Endothelial cell of umbilical vein (primary cell): Measurements from ENCODE around the gene SLC39A12. TPM values are rescaled to one million over a fixed set of nuclear protein-coding genes. Genes with fewer than 3 reads are reported as not detected.

ENCODE experiments used
- BruUV-seq: library from RNA; stranded (reverse); fragments of 400-500 nt; replicated peaks from 2 replicates; lab custom pipeline; 2021; lab: Mats Ljungman, UMichigan
- CTCF ChIA-PET: fragments of 300-600, 350-600 bp; sonication (Branson Sonifier 250); formaldehyde crosslinking; loops from one replicate; lab custom pipeline; 2021; ENCODE audit warnings: antibody characterized with exemption, inconsistent platforms; lab: Charles Lee
- POLR2A ChIA-PET: fragments of 300-600, 350-600 bp; sonication (Branson Sonifier 250); formaldehyde crosslinking; loops from one replicate; lab custom pipeline; 2021; ENCODE audit warnings: antibody characterized with exemption, inconsistent platforms; lab: Charles Lee
- DNase-seq: peaks from one replicate; pipeline ENCODE4 v3.0.0-alpha.2; 2011; ENCODE audit warnings: low read depth, low spot score
- FAIRE-seq: peaks from 2 replicates; lab custom pipeline; 2011; peaks lifted over from hg19 to GRCh38; lab: Jason Lieb, UNC
- H2AFZ ChIP-seq: 2 replicates; pipeline ENCODE4 v1.6.0; 2012; ENCODE audit warnings: low read depth, low read length, control low read depth, inconsistent platforms
- H3K27ac ChIP-seq: 2 replicates; pipeline ENCODE4 v1.5.1; 2011; ENCODE audit warnings: low read depth, mild to moderate bottlenecking, control low read depth, low read length, moderate library complexity; ENCODE audit not compliant: insufficient read depth
- H3K27me3 ChIP-seq, 2 experiments: 2 replicates each; pipeline versions ENCODE4 v1.6.0 to v1.6.1; 2011; ENCODE audit warnings: low read length in 2 of 2, mixed read lengths in 1 of 2; ENCODE audit not compliant: control insufficient read depth in 2 of 2, insufficient read depth in 2 of 2
- H3K36me3 ChIP-seq, 2 experiments: 2 replicates in 1 of 2; 3 replicates in 1 of 2; pipeline ENCODE4 v1.5.1; 2011; ENCODE audit warnings: low read length in 2 of 2, mild to moderate bottlenecking in 1 of 2, moderate library complexity in 1 of 2; ENCODE audit not compliant: control insufficient read depth in 2 of 2, insufficient read depth in 2 of 2; ENCODE audit errors: extremely low read depth in 1 of 2
- H3K4me1 ChIP-seq: 3 replicates; pipeline ENCODE4 v1.5.1; 2011; ENCODE audit warnings: mild to moderate bottlenecking, low read length; ENCODE audit not compliant: control insufficient read depth, insufficient read depth; ENCODE audit errors: extremely low read depth
- H3K4me2 ChIP-seq: 2 replicates; pipeline ENCODE4 v1.6.1; 2011; ENCODE audit warnings: low read length, control low read depth, mixed read lengths; ENCODE audit not compliant: insufficient read depth
- H3K4me3 ChIP-seq, 3 experiments: fragments of 200-600 bp in 1 of 3; sonication (generic), shearing (Covaris generic) in 1 of 3; replicated peaks in 1 of 3; 2 replicates each; pipeline ENCODE4 v1.5.1; 2011 to 2016; ENCODE audit warnings: control low read depth in 3 of 3, low read length in 3 of 3, mild to moderate bottlenecking in 2 of 3, inconsistent platforms in 1 of 3, low read depth in 1 of 3, moderate library complexity in 1 of 3; ENCODE audit not compliant: insufficient read depth in 1 of 3
- H3K79me2 ChIP-seq: 2 replicates; pipeline ENCODE4 v1.6.0; 2012; ENCODE audit warnings: low read length, inconsistent platforms; ENCODE audit not compliant: control insufficient read depth, insufficient read depth
- H3K9ac ChIP-seq: replicated peaks from 2 replicates; pipeline ENCODE3; 2011; ENCODE audit warnings: low read length, control low read depth; ENCODE audit not compliant: insufficient read depth; ENCODE audit errors: extremely low read depth
- H3K9me1 ChIP-seq: replicated peaks from 3 replicates; pipeline ENCODE4 v1.6.0; 2011; ENCODE audit warnings: mild to moderate bottlenecking, low read length; ENCODE audit not compliant: control insufficient read depth, insufficient read depth; ENCODE audit errors: extremely low read depth
- H3K9me3 ChIP-seq: replicated peaks from 2 replicates; pipeline ENCODE4 v1.5.1; 2012; ENCODE audit warnings: low read length, inconsistent platforms; ENCODE audit not compliant: control insufficient read depth, insufficient read depth
- H4K20me1 ChIP-seq: replicated peaks from 2 replicates; pipeline ENCODE3; 2011; ENCODE audit warnings: mild to moderate bottlenecking, low read length; ENCODE audit not compliant: control insufficient read depth, insufficient read depth; ENCODE audit errors: extremely low read depth
- CTCF ChIP-seq, 2 donors: IDR thresholded peaks; 1 replicate in 1 of 2; 2 replicates in 1 of 2; pipeline ENCODE4 v1.5.1; 2011; ENCODE audit warnings: low read length in 2 of 2, mild to moderate bottlenecking in 2 of 2, moderate library complexity in 2 of 2, control low read depth in 1 of 2, inconsistent platforms in 1 of 2, low read depth in 1 of 2; ENCODE audit not compliant: insufficient read depth in 1 of 2; ENCODE audit errors: extremely low read depth in 1 of 2
- EZH2 ChIP-seq: IDR thresholded peaks from 2 replicates; pipeline ENCODE4 v1.6.1; 2012; ENCODE audit warnings: borderline replicate concordance, low read depth, mild to moderate bottlenecking, moderate library complexity, low read length, inconsistent platforms; ENCODE audit not compliant: severe bottlenecking
- FOS ChIP-seq: IDR thresholded peaks from 2 replicates; pipeline ENCODE4 v1.6.1; 2011; ENCODE audit warnings: mild to moderate bottlenecking, low read length, moderate library complexity, borderline replicate concordance; ENCODE audit not compliant: insufficient read depth
- GATA2 ChIP-seq: IDR thresholded peaks from 2 replicates; pipeline ENCODE4 v1.7.0; 2011; ENCODE audit warnings: low read depth, mild to moderate bottlenecking, moderate library complexity, mixed read lengths, low read length; ENCODE audit not compliant: insufficient read length, insufficient read depth
- JUN ChIP-seq: IDR thresholded peaks from 2 replicates; pipeline ENCODE4 v1.6.1; 2011; ENCODE audit warnings: borderline replicate concordance, low read depth; ENCODE audit not compliant: insufficient read length, insufficient read depth
- MAX ChIP-seq: IDR thresholded peaks from 2 replicates; pipeline ENCODE4 v1.6.1; 2011; ENCODE audit not compliant: insufficient read depth, insufficient read length
- MYC ChIP-seq: IDR thresholded peaks from one replicate; pipeline ENCODE4 v1.6.1; 2011; ENCODE audit warnings: mild to moderate bottlenecking, low read depth, low read length
- POLR2A ChIP-seq: IDR thresholded peaks from 2 replicates; pipeline ENCODE4 v1.6.1; 2012; ENCODE audit warnings: low read depth, mild to moderate bottlenecking, control low read depth, low read length
- POLR2AphosphoS5 ChIP-seq: IDR thresholded peaks from 2 replicates; pipeline ENCODE4 v1.6.1; 2012; ENCODE audit warnings: low read depth, mild to moderate bottlenecking, control low read depth, low read length, moderate library complexity; ENCODE audit not compliant: insufficient read depth
- dilution Hi-C: fragments of 300-500 bp; cut with MboI; formaldehyde crosslinking; loops from one replicate; pipeline ENCODE4 v1.15.0; 2019; ENCODE audit warnings: low sequenced_read_pairs; ENCODE audit not compliant: extremely low pct_ligation_motif_present
- intact Hi-C: fragments of 100-400 bp; cut with micrococcal nuclease; formaldehyde crosslinking; loops from one replicate; pipeline ENCODE4 v1.10.0; 2022
- polyA plus RNA-seq, 4 experiments: library from polyadenylated mRNA; depleted of rRNA in 3 of 4; stranded (reverse) in 3 of 4; unstranded in 1 of 4; fragments of >200 nt; gene quantifications; 2 replicates each; pipeline versions ENCODE4 v1.2.1 to v1.2.3, GENCODE V29; 2011 to 2012; ENCODE audit warnings: missing spikeins in 1 of 4
- total RNA-seq: library from RNA; stranded (reverse); gene quantifications from 2 replicates; pipeline ENCODE4 v1.2.3, GENCODE V29; 2021

The SLC39A12 gene
- total and polyA plus RNA-seq, 2 donors (not counting 3 experiments of a cell fraction or from before 2014, with no cell fraction given) = not detected

- ChIA-PET CTCF (no interaction called here), POLR2A (no interaction called here)
- Histone ChIP-seq H3K4me1 (no peaks in the 10 kb centered on the region), H3K36me3 (no peaks in the 10 kb centered on the region), H3K9ac (no peak overlapping the region), H3K79me2 (no peaks in the 10 kb centered on the region), H3K4me2 (no peak overlapping the region), H3K27me3 (no peaks in the 10 kb centered on the region), H3K4me3 (no peak overlapping the region), H3K27ac (no peak overlapping the region), H4K20me1 (no peaks in the 10 kb centered on the region), H2AFZ (no peak overlapping the region), H3K9me3 (no peaks in the 10 kb centered on the region), H3K9me1 (no peaks in the 10 kb centered on the region)
- DNase-seq = no peak
- dilution Hi-C loops (no loop called here), intact Hi-C loops (no loop called here)
- no peak for TF ChIP-seq JUN
- no peak for TF ChIP-seq POLR2A
- TF ChIP-seq MYC = no peak
- no peak for TF ChIP-seq POLR2AphosphoS5
- TF ChIP-seq FOS = no peak
- TF ChIP-seq CTCF (IDR thresholded peaks at IDR 0.05; ENCODE audit: extremely low read depth in 1 of 2, insufficient read depth in 1 of 2, low read depth in 1 of 2, low read length in 2 of 2) = no peak
- TF ChIP-seq MAX = no peak
- TF ChIP-seq GATA2 = no peak
- TF ChIP-seq EZH2 = no peak
- no TSS peak for BruUV-seq
- FAIRE-seq = no peak
Measured at GRCh38 chr10:17984563-17984962, 32.8 kb downstream of the SLC39A12 start.
